GM12801 (cell line): ENCODE results near the gene TMEM97.

ENCODE experiments used
- CTCF ChIP-seq: IDR thresholded peaks from one replicate; pipeline ENCODE4 v1.5.1; 2011; ENCODE audit warnings: control low read depth; ENCODE audit not compliant: insufficient read length; ENCODE audit errors: extremely low read depth

TMEM97 gene

DNA sequence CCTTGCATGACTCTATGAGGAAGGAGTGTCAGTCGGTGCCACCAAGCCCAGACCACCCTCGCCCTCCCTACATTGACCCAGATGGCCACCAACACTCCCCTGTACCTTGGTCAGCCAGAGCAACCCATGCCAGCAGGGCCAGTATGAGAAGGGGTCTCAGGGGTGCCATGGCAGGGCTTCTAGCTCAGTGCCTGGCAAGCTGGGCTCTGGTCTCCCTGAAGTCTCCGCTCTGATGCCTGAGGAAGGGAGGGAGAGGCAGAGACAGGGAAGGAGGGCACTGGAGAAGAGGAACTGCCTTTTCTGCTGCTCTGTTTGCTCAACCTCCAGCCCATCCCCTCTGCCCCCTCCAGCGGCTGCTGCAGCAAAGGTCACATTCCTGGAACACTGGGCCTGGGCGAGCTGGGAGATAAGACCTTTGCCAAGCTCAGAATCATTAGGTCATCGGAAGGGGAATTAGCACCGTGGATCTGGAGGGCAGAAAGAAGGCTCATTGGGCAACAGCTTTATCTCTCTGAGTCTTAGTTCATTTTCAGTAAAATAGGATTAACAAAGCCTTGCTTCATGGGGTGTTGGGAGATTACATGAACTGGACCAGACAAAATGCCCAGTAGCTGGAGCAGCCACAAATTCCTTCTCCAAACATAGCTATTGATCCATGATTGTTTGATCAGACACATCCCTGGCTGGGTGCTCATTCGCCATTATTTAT lies 51.2 kb downstream of the TMEM97 start, which contains the start of gene VTN:
Gene VTN, minus strand, starts transcription at position 273 of the 709 bp plus-strand sequence. Its CDS starts 104 bp downstream, at position 169.
- TF ChIP-seq CTCF: no peak

GRCh38 chr17:28370744-28371103 lies 51.7 kb downstream of the TMEM97 start:
- no peak for TF ChIP-seq CTCF

- no peak for TF ChIP-seq CTCF
Observed at GRCh38 chr17:28371245-28372202, 52.5 kb downstream of the TMEM97 start, which contains the start of gene SARM1. SARM1 (plus strand) TSS chr17:28371694; CDS start chr17:28372033, 339 bp downstream.

GRCh38 chr17:28372203-28372944 lies 53.4 kb downstream of the TMEM97 start:
- TF ChIP-seq CTCF: no peak

DNA sequence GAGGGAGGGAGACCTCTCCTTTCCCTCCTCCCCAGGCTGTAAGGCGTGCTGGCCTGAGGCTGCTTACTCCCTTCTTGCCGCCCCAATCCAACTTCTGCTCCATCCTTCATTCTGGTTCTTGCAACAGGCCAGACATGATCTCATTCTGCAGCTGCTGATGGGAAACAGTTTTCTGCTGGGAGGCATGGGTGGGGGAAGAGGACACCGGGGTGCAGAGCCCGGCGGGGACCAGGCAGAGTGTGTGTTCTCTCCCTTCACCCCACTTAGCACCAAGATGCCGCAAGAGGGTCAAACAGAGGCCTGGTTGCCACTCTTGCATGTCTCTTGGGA lies 53.9 kb downstream of the TMEM97 start:
- no peak for TF ChIP-seq CTCF
